COR-L47 (cell line): ENCODE results near the gene RFXAP.
"Not testable (repeated sequence)": the region's sequence is repeated elsewhere in the genome, so short reads cannot be mapped to it uniquely, and the experiment has no call there.

Experiments used
- DNase-seq: peaks from one replicate; lab custom pipeline; 2025; lab: John Stamatoyannopoulos, UW

Gene RFXAP

GRCh38 chr13:36818804-36819738, at the start of gene RFXAP:
Gene RFXAP (plus strand): TSS chr13:36819222. CDS start chr13:36819358, 136 bp downstream.
- peak; percentile 82 for DNase-seq

- DNase-seq = no peak
These were observed 49.5 kb upstream of the RFXAP start for GRCh38 chr13:36769545-36769944.

- no peak for DNase-seq
These were observed 48.3 kb upstream of the RFXAP start for GRCh38 chr13:36770741-36771140.

GRCh38 chr13:36772853-36773252, 46.2 kb upstream of the RFXAP start:
- no peak for DNase-seq

GRCh38 chr13:36774931-36775330, 44.1 kb upstream of the RFXAP start:
- DNase-seq = no peak

- no peak for DNase-seq
These were observed 42.8 kb upstream of the RFXAP start for GRCh38 chr13:36776175-36776574.

- DNase-seq = no peak
These were observed 40.8 kb upstream of the RFXAP start for GRCh38 chr13:36778083-36778671.

GRCh38 chr13:36783890-36784289, 35.1 kb upstream of the RFXAP start:
- no peak for DNase-seq

GRCh38 chr13:36786175-36786574, 32.8 kb upstream of the RFXAP start:
- DNase-seq = not testable (repeated sequence)

GRCh38 chr13:36787181-36787580, 31.8 kb upstream of the RFXAP start:
- DNase-seq = no peak

GRCh38 chr13:36788276-36788675, 30.7 kb upstream of the RFXAP start:
- no peak for DNase-seq

- DNase-seq = no peak
These were observed 30.0 kb upstream of the RFXAP start for GRCh38 chr13:36789061-36789460.

GRCh38 chr13:36789730-36790129, 29.3 kb upstream of the RFXAP start:
- DNase-seq = no peak

GRCh38 chr13:36794706-36795105, 24.3 kb upstream of the RFXAP start:
- DNase-seq = no peak

- no peak for DNase-seq
These were observed 23.6 kb upstream of the RFXAP start for GRCh38 chr13:36795463-36795862.

GRCh38 chr13:36796052-36796451, 23.0 kb upstream of the RFXAP start:
- no peak for DNase-seq

GRCh38 chr13:36801035-36801434, 18.0 kb upstream of the RFXAP start:
- DNase-seq = no peak

- peak; percentile 40 for DNase-seq
These were observed 14.4 kb upstream of the RFXAP start for GRCh38 chr13:36804588-36804987.

GRCh38 chr13:36806102-36806501, 12.9 kb upstream of the RFXAP start:
- DNase-seq = no peak

GRCh38 chr13:36807616-36808015, 11.4 kb upstream of the RFXAP start:
- DNase-seq = no peak

- no peak for DNase-seq
These were observed 5.8 kb upstream of the RFXAP start for GRCh38 chr13:36813225-36813624.

- DNase-seq = no peak
These were observed 4.6 kb upstream of the RFXAP start for GRCh38 chr13:36814465-36814864.

- DNase-seq = no peak
These were observed 4.0 kb upstream of the RFXAP start for GRCh38 chr13:36815062-36815461.
